Measurements from ENCODE around the gene ZSWIM5.
A peak's percentile ranks its signal among the peaks of the same experiment; 100 is the strongest.
"Not testable (repeated sequence)": the region's sequence is repeated elsewhere in the genome, so short reads cannot be mapped to it uniquely, and the experiment has no call there.

ZSWIM5 gene

DNA sequence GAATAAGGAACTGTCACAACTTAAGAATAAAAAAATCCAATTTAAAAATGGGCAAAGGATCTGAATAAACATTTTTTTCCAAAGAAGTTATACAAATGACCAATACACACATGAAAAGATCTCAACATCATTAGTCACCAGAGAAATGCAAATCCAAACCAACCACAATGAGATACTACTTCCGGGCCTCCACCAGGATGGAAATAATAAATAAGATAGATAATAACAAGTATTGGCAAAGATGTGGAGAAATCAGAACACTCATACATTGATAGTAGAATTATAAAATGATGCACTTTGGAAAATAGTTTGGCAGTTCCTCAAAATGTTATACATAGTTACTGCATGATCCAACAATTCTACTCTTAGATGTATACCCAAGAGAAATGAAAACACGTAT, 18.7 kb downstream of the ZSWIM5 start:
- TF ChIP-seq, protein P1, sequence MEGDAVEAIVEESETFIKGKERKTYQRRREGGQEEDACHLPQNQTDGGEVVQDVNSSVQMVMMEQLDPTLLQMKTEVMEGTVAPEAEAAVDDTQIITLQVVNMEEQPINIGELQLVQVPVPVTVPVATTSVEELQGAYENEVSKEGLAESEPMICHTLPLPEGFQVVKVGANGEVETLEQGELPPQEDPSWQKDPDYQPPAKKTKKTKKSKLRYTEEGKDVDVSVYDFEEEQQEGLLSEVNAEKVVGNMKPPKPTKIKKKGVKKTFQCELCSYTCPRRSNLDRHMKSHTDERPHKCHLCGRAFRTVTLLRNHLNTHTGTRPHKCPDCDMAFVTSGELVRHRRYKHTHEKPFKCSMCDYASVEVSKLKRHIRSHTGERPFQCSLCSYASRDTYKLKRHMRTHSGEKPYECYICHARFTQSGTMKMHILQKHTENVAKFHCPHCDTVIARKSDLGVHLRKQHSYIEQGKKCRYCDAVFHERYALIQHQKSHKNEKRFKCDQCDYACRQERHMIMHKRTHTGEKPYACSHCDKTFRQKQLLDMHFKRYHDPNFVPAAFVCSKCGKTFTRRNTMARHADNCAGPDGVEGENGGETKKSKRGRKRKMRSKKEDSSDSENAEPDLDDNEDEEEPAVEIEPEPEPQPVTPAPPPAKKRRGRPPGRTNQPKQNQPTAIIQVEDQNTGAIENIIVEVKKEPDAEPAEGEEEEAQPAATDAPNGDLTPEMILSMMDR (IDR thresholded peaks at IDR 0.05; ENCODE audit: low read length, missing control alignments), result no peak
- DNase-seq (ENCODE audit: low read depth), result peak; percentile 11
- no peak overlapping the region for H3K4me3 ChIP-seq (replicated peaks; ENCODE audit: low read depth, low read length)

DNA sequence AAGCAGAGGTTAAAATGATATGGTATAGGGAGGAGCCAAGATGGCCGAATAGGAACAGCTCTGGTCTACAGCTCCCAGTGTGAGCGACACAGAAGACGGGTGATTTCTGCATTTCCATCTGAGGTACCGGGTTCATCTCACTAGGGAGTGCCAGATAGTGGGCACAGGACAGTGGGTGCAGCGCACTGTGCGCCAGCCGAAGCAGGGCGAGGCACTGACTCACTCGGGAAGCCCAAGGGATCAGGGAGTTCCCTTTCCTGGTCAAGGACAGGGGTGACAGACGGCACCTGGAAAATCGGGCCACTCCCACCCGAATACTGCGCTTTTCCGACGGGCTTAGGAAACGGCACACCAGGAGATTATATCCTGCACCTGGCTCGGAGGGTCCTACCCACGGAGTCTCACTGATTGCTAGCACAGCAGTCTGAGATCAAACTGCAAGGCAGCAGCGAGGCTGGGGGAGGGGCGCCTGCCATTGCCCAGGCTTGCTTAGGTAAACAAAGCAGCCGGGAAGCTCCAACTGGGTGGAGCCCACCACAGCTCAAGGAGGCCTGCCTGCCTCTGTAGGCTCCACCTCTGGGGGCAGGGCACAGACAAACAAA, 26.4 kb downstream of the ZSWIM5 start:
- not testable (repeated sequence) for H3K4me3 ChIP-seq (replicated peaks; ENCODE audit: low read depth, low read length); DNase-seq (ENCODE audit: low read depth)

DNA sequence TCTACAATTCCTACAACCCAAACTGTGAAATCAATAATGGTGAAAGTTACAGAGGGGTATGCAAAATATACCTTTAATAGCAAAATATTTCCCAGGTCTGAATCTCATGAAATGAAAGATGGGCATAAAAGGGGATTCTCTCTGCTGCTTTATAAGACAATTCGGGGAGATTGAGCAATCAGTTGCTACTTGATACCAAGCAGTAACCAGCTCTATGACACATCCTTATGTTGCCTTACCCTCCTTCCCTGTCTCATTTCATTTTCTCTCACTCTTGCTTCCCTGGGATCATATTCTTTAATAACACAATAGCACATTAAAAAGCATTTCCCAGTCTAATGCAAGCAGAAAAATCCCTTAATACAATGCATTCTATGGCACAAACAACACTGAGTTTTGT, 29.0 kb downstream of the ZSWIM5 start:
- TF ChIP-seq, protein P1 (IDR thresholded peaks at IDR 0.05; ENCODE audit: low read length, missing control alignments), result no peak
- DNase-seq (ENCODE audit: low read depth), result peak; percentile 5
- no peak overlapping the region for H3K4me3 ChIP-seq (replicated peaks; ENCODE audit: low read depth, low read length)

DNA sequence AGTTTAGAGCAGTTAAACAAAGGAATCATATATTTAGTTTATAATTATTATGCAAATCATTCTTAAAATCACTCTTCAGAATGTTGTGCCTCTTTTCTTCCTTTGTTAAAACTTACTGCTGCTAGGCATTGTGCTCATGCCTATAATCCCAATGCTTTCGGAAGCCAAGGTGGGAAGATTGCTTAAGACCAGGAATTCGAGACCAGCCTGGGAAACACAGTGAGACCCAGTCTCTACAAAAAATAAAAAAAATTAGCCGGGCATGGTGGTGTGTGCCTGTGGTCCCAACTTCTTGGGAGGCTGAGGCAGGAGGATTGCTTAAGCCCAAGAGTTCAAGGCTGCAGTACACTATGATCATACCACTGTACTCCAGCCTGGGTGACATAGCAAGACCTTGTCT, 33.6 kb downstream of the ZSWIM5 start:
- no peak overlapping the region for H3K4me3 ChIP-seq (replicated peaks; ENCODE audit: low read depth, low read length)
- no peak for DNase-seq (ENCODE audit: low read depth)
- TF ChIP-seq, protein P1 (IDR thresholded peaks at IDR 0.05; ENCODE audit: low read length, missing control alignments), result no peak

DNA sequence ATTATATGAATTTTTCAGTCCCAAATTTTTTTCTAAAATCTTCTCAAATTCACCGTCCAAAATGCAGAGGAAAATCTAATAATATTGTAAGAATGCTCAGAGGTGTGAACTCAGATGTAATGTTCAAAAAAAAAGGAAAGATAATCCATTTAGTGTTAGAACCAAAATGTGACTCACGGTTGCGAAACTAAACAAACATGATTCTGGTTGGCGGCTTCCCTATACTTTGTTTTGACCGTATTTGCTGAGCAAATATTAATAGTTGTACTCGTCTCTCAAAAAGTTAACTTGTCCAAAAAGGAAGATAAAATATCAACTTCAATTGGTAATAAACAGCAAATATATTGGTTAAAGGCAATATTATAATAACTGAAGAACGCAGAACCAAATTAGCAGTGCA, 34.4 kb downstream of the ZSWIM5 start:
- TF ChIP-seq, protein P1 (IDR thresholded peaks at IDR 0.05; ENCODE audit: low read length, missing control alignments), result no peak
- DNase-seq (ENCODE audit: low read depth), result peak; percentile 14
- H3K4me3 ChIP-seq (replicated peaks; ENCODE audit: low read depth, low read length), result no peak overlapping the region

DNA sequence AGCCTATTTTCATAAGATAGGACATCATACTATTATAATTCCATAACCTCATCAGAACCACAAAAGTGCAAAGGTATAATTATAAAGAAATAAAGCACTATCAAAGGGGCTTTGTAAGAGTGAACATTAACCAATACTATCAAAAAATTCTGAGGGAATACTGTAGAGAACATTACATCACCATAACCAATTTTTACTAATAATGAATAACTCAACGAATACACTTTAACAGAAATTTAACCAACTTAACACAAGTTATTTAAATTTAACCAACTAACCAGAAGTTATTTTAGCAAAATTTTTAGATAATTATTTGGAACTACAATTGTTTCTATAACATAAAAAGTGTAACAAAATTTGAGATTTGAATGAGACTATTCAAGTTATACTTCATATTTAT, 34.8 kb downstream of the ZSWIM5 start:
- no peak for DNase-seq (ENCODE audit: low read depth)
- no peak overlapping the region for H3K4me3 ChIP-seq (replicated peaks; ENCODE audit: low read depth, low read length)
- TF ChIP-seq, protein P1 (IDR thresholded peaks at IDR 0.05; ENCODE audit: low read length, missing control alignments), result no peak

DNA sequence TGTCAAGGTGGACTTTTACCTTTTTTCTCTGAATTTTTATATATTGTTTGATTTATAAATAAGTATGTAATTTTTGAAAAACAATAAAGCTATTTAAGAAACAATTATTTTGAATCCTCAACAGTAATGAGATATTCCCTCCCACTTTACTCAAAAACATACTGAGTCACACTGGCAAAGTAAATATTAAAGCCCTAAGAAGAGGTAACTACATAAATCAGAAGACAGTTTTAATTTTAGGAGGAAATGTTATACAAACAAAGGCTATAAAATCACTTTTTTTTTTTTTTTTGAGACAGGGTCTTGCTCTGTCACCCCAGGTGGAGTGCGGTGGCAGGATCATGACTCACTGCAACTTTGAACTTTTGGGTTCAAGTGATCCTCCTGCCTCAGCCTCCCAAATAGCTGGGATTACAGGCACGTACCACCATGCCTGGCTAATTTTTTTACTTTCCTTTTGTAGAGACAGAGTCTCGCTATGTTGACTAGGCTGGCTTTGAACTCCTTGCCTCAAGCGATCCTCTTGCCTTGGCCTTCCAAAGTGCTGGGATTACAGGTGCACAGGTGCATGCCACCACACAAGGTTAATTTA, 36.2 kb downstream of the ZSWIM5 start:
- TF ChIP-seq, protein P1 (IDR thresholded peaks at IDR 0.05; ENCODE audit: low read length, missing control alignments), result no peak
- no peak for DNase-seq (ENCODE audit: low read depth)
- H3K4me3 ChIP-seq (replicated peaks; ENCODE audit: low read depth, low read length), result no peak overlapping the region

DNA sequence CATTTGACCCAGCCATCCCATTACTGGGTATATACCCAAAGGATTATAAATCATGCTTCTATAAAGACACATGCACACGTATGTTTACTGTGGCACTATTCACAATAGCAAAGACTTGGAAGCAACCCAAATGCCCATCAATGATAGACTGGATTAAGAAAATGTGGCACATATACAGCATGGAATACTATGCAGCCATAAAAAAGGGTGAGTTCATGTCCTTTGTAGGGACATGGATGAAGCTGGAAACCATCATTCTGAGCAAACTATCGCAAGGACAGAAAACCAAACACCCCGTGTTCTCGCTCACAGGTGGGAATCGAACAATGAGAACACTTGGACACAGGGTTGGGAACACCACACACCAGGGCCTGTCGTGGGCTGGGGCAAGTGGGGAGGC, 38.5 kb downstream of the ZSWIM5 start:
- not testable (repeated sequence) for H3K4me3 ChIP-seq (replicated peaks; ENCODE audit: low read depth, low read length); DNase-seq (ENCODE audit: low read depth)

DNA sequence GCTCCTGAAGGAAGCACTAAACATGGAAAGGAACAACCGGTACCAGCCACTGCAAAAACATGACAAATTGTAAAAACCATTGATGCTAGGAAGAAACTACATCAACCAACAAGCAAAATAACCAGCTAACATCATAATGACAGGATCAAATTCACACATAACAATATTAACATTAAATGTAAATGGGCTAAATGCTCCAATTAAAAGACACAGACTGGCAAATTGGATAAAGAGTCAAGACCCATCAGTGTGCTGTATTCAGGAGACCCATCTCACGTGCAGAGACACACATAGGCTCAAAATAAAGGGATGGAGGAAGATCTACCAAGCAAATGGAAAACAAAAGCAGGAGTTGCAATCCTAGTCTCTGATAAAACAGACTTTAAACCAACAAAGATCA, 42.1 kb downstream of the ZSWIM5 start:
- not testable (repeated sequence) for H3K4me3 ChIP-seq (replicated peaks; ENCODE audit: low read depth, low read length); DNase-seq (ENCODE audit: low read depth)

DNA sequence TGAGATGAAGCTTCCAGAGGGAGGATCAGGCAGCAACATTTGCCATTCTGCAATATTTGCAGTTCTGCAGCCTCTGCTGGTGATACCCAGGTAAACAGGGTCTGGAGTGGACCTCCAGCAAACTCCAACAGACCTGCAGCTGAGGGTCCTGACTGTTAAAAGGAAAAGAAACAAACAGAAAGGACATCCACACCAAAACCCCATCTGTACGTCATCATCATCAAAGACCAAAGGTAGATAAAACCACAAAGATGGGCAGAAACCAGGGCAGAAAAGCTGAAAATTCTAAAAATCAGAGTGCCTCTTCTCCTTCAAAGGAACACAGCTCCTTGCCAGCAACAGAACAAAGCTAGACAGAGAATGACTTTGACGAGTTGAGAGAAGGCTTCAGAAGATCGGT, 43.3 kb downstream of the ZSWIM5 start:
- DNase-seq (ENCODE audit: low read depth); H3K4me3 ChIP-seq (replicated peaks; ENCODE audit: low read depth, low read length): not testable (repeated sequence)

DNA sequence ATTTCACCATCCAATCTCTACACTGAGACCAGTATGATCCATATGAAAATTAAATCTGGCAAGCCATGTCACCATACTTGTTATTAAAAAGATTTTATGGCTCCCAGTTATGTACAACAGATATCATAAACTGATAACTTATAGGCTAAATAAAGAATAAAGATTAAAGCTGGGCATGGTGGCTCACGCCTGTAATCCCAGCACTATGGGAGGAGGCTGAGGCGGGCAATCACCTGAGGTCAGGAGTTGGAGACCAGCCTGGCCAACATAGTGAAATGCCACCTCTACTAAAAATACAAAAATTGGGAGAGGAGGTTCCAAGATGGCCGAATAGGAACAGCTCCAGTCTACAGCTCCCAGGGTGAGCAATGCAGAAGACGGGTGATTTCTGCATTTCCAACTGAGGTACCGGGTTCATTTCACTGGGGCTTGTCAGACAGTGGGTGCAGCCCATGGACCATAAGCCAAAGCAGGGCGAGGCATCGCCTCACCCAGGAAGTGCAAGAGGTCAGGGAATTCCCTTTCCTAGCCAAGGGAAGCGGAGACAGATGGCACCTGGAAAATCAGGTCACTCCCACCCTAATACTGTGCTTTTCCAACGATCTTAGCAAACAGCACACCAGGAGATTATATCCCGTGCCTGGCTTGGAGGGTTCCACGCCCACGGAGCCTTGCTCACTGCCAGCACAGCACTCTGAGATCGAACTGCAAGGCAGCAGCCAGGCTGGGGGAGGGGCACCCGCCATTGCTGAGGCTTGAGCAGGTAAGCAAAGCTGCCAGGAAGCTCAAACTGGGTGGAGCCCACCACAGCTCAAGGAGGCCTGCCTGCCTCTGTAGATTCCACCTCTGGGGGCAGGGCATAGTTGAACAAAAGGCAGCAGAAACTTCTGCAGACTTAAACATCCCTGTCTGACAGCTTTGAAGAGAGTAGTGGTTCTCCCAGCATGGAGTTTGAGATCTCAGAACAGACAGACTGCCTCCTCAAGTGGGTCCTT, 44.1 kb downstream of the ZSWIM5 start:
- DNase-seq (ENCODE audit: low read depth); H3K4me3 ChIP-seq (replicated peaks; ENCODE audit: low read depth, low read length): not testable (repeated sequence)

All from fibroblast of pulmonary artery (primary cell).